GM18502 (cell line): Measurements from ENCODE around the gene PRPSAP2.
"Not testable (repeated sequence)": the region's sequence is repeated elsewhere in the genome, so short reads cannot be mapped to it uniquely, and the experiment has no call there.

Experiments
- ATAC-seq: cut with Tn5 transposase; IDR thresholded peaks from one replicate; pipeline ENCODE4 v1.9.1; 2021; ENCODE audit warnings: mild to moderate bottlenecking; ENCODE audit not compliant: unreplicated experiment, poor library complexity

The PRPSAP2 gene

DNA sequence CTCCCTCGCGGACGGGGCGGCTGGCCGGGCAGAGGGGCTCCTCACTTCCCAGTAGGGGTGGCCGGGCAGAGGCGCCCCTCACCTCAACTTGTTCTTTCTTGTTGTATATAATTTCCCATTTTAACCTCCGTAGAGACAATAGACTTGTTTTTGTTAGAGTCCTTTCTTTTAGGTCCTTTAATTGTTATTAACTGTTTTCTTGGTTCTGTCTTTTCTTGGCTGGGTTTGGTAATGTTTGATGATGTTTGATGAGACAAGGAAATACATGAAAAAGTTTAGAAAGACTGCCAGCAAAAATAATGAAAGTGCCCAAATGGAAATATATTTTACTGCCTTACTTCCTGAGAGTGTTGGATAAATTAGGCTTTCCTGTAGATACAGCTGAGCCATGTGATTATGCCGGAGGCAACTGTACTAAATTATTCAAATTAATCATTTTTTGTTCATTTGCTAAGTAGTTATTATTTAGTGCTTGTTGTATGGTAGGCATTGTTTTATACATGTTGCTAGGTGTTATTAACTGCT, 30.9 kb downstream of the PRPSAP2 start:
- no peak for ATAC-seq

DNA sequence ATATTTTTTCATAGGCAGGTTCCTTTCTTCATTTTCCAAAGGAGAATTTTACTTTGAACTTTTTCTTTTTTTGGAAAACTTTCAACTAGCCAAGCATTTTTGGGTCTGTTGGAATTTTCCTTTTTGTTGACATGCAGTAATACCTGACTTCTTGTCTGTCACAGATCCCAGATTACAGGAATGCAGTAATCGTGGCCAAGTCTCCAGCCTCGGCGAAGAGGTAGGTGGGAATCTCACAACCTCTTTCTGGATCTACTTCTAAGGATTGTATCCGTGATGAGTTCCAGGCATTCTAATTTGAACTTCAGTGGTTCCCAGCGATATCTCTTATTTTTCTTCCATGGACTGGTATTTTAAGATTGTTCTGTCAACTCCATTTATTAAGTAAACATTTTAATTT, 31.7 kb downstream of the PRPSAP2 start:
- no peak for ATAC-seq

DNA sequence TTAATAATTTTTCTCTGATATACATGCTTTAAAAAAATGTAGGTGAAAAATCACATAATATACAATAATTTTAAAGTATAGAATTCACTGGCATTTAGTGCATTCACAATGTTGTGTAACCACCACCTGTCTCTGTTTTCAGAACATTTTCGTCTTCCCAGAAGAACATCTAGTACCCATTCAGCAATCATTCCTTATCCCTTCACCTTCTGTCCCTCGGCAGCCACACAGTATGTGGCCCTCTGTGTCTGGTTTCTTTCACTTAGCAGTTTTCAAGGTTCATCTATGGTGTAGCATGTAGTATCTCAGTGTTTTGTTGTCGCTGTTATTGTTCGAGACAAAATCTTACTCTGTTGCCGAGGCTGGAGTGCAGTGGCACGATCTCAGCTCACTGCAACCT, 33.6 kb downstream of the PRPSAP2 start:
- no peak for ATAC-seq

DNA sequence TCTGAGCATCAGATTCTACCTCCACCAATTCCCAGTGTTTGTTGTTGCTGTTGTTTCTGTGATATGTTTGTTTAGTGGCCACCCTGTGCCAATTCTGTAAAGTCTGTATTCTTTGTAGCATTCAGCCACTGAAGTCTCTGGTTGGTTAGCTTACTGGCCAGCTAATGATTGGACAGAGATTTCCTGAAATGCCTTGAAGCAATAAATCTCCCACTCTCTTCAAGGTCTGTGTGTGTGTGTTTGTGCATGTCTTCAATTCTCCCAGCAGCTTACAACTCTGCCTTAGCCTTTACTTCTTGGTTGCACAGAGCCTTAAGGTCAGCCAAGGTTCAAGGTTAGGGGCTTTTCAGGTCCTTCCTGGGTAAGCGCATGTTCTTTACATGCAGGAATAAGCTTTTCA, 38.2 kb downstream of the PRPSAP2 start:
- ATAC-seq, result no peak

DNA sequence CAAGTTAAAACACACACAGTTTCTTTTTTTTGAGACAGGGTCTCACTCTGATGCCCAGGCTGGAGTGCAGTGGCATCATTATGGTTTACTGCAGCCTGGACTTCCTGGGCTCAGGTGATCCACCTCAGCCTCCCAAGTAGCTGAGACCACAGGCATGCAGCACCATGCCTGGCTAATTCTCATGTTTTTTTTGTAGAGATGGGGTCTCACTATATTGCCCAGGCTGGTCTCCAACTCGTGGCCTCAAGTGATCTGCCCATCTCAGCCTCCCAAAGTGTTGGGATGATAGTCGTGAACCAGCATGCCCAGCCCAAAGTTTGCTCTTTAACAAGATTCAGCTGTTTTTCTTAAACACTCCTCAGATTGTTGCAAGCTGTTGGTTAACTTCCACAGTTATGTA, 39.0 kb downstream of the PRPSAP2 start:
- ATAC-seq, result no peak

DNA sequence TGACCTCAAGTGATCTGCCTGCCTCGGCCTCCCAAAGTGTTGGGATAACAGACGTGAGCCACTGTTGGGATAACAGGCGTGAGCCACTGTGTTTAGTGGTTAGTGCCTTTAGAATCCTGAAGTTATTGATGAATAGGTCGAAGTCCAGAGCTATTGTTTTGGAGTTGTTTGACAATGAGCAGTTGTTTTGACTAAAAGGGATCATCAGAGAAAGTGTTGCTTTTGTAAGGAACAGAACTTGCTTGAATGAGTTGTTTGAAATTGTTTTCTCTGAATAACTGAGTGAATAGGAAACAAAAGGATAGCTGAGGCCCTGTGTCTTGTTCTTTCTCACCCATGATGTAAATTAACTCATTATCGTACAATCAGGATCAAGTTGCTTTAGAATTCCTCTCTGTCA, 46.6 kb downstream of the PRPSAP2 start:
- no peak for ATAC-seq

DNA sequence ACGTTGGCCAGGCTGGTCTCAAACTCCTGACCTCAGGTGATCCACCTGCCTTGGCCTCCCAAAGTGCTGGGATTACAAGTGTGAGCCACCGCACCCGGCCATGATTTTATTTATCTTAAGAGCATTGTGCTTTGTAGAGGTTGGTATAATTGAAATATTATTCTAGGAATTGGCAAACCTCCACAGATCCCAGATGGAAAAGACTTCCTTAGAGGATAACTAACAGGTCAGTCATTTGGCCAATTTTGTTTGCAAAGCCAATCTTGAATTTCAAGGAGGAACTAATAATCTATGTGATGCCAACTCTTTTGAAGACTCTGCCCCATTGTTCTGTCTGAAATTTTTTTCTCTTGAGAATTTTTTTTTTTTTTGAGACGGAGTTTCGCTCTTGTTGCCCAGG, 47.3 kb downstream of the PRPSAP2 start:
- no peak for ATAC-seq

DNA sequence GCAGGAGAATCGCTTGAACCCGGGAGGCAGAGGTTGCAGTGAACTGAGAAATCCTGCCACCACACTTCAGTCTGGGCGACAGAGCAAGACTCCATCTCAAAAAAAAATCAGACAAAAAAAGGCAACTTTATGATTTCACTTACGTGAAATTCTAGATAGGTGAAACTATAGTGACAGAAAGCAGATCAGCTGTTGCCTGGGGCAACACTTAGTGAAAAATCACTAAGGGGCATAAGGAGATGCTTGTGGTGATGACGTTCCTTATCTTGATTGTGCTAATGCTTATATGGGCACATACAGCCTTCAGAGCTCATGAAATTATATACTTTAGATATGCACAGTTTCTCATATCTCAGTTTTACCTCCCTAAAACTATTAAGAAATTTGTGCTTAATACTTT, 52.4 kb downstream of the PRPSAP2 start:
- no peak for ATAC-seq

DNA sequence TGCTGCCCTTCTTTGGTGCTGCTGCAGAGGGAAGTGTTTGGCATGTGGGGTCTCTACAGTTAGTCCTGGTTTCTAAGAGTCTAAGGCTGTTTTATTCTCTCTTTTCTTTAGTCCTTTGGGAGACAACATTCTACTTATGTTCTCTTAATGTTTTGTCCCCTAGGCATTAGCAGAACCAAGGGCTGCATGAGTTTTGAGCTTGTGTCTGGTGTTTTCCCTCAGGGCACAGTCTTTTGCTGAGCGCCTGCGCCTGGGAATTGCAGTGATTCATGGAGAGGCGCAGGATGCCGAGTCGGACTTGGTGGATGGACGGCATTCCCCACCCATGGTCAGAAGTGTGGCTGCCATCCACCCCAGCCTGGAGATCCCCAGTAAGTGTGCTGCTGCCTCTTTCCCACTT, 53.0 kb downstream of the PRPSAP2 start:
- ATAC-seq, result no peak

DNA sequence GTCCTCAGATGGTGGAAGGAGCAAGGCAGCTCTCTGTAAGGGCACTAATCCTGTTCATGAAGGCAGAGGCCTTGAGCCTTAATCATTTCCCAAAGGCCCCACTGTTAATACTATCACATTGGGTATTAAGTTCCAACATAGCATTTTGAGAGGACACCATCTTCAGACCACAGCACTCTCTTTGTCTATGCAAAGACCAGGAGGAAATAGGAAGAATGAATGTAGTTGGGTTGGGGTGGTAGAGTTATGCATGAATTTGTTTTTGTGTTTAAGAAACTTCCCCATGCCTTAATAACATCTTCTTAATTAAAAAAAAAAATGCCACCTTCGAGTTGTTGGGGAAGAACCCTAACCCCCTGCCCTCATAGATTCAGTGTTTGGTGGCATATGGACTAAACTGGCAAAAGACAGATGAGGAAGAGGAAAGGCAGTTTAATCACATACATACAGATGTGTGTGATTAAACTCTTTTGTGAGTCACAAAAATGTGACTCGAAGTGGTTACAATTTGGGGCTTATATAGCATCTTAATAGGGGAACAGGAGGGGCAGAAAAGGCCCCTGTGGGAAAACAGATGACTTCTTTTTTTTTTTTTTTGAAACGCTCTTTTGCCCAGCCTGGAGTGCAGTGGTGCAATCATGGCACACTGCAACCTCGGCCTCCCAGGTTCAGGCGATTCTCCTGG, 59.0 kb downstream of the PRPSAP2 start:
- ATAC-seq, result no peak

DNA sequence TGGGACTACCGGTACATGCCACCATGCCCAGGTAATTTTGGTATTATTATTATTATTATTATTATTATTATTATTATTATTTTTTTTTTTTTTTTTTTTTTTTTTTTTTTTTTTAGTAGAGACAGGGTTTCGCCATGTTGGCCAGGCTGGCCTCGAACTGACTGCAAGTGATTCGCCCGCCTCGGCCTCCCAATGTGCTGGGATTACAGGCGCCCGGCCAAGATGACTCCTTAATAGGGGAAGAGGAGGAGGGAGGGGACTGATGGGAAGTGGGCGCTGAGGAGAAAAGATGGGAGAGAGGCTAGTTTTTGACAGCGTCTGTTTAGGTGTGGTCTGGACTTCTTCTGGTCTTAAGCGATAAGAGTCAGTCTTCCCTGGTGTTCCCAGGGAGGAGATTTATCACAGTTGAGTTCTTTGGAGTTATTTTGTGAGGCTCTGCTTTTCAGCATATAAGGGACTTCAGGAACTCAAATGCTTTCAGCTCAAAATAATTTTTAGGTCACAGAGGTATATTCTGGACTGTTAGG, 59.6 kb downstream of the PRPSAP2 start:
- ATAC-seq, result no peak

DNA sequence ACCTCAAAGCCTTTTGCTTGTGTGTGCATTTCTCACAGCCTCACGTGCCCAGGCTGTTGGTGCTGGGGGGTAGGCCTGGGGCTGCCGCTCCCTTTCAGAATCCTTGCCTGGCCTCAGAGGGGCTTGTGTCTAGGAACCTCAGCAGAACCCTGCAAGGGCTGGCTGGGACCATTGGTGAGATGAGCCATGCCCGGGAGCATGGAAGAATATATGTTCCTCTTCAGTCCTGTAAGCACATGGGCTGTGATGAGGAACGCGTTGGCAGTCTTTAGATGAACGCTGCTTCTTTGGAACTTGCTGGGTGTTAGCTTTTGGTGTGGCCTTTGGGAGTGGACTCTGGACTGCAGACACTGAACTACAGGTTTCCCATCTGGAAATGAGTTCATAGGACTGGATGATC, 62.0 kb downstream of the PRPSAP2 start:
- ATAC-seq, result no peak

DNA sequence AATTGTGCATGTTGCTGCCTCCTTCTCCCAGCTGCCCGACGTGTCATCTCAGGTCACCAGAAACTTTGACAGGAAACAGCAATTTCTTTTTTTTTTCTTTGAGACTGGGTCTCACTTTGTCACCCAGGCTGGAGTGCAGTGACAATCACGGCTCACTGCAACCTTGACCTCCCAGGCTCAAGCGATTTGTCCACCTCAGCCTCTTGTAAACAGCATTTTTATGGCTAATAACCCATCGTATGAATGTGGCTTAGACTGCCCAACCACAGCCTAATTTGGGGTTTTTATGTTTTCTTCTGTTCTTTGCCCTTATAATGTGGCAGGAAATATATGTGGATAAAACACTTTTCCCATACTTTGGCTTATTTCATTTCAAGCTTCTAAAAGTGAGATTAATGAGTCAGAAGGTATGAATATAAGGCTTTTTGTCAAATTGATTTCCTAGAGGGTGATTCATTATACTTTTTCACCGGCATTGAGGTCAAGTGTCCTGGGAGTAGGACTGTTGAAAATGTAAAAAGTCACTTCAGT, 63.0 kb downstream of the PRPSAP2 start:
- ATAC-seq, result no peak

DNA sequence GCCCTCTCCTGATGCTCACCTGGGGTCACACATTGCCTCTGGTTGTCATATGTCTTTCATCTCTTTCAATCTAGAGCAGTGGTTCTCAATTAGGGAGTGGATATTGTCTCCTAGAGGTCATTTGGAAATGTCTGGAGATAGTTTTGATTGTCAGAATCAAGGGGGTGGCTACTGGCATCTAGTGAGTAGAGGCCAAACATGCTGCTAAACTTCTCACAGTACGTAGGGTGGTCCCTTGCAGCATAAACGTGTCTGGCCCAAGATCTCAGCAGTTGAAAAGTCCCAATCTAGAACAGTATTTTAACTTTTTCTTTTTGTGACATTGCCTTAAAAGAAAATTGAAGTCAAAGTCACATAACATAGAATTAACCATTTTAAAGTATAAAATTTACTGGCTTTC, 63.6 kb downstream of the PRPSAP2 start:
- peak; percentile 21 for ATAC-seq

DNA sequence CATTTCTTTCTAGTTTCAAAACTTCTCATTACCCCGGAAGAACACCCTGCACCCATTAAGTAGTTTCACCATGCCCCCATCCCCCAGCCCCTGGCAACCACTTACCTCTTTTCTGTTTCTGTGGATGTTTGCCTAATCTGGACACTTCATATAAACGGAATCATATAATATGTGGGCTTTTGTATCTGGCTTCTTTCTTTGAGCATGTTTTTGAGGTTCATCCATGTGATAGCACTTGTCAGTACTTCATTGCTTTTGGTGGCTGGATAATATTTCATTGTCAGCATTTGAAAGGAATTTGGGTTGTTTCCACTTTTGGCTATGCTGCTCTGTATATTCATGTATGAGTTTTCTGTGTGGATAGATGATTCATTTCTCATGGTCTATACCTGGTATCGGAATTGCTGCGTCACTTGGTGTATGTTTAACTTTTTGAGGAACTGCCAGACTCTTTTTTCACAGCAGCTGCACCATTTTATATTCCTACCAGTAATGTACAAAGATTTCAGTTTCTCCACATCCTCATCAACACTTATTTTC, 64.1 kb downstream of the PRPSAP2 start:
- peak; percentile 70 for ATAC-seq

DNA sequence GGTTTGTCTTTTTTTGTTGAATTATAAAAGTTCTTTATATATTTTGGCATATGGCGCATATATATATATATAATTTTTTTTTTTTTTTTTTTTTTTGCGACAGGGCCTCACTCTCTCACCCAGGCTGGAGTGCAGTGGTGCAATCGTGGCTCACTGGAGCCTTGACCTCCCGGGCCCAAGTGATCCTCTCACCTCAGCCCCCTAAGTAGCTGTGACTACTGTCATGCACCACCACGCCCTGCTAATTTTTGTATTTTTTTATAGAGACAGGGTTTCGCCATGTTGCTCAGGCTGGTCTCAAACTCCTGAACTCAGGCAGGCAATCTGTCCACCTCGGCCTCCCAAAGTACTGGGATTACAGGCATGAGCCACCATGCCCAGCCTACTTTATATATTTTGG, 64.7 kb downstream of the PRPSAP2 start:
- not testable (repeated sequence) for ATAC-seq

DNA sequence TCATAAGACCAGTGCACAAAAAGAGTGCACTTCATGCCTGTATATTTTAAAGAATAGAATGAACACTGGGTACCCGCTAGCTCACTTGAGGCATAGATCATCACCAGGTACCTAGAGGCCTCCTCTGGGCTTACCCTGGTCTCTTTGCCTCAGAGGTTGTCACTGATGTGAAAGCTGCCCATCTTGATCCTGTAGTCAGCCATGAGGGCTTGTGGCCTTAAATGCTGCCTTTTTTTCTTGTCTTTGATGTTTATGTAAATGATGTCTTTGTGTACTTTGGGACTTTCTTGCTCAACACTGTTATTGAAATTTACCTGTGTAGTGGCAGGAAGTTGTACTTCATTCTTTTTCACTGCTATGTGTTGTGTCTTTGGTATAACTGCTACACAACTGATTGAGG, 67.3 kb downstream of the PRPSAP2 start:
- no peak for ATAC-seq

DNA sequence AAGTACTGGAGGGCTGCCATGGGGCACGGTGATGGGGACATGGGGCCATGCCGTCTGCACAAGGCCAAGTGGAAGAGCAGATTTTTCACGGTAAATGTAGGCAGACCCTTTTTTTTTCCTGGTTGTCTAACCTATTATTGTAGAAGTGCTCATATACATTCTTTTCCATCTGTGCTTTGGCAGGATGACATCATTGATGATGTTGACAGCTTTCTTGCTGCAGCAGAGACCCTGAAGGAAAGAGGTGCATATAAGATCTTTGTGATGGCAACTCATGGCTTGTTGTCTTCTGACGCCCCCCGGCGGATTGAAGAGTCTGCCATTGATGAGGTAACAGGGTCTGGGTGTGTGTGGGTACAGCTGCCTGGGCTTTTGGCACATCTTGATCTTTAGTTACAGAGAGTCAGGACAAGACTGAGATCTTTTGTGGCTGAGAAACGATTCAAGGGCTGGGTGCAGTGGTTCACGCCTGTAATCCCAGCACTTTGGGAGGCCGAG, 70.7 kb downstream of the PRPSAP2 start:
- ATAC-seq, result no peak

DNA sequence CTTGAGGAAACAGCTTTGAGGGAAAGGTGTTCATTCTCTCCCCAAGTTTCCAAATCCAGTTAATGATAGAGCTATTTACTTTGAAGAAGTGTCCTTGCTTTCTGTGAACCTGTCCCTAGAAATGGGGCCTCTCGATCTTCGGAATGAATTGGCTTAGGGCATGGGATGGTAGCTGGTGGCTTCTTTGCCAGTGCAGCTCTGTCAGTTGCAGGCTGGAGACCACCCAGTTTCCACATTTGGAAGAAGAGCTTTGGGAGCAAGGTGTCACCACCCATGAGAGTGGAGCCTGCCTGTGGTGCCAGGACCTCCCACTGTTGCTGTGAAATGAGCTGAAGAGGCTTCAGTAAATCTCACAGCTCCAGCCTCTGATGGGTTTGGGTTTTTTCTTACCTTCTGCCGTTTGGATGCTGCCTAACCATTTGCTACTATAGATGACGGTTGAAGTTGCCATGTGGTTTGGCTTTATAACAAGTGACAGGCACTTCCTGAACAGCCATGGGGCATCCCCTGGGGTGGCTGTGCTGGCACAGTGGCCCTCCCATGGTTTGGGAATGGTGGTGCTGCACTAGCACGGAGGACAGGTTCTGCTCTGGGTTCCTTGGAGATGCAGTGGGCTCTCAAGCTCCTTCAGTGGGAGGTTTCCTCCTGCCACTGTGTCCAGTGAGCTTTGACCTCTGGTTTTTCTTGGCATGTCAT, 74.6 kb downstream of the PRPSAP2 start:
- ATAC-seq, result no peak

DNA sequence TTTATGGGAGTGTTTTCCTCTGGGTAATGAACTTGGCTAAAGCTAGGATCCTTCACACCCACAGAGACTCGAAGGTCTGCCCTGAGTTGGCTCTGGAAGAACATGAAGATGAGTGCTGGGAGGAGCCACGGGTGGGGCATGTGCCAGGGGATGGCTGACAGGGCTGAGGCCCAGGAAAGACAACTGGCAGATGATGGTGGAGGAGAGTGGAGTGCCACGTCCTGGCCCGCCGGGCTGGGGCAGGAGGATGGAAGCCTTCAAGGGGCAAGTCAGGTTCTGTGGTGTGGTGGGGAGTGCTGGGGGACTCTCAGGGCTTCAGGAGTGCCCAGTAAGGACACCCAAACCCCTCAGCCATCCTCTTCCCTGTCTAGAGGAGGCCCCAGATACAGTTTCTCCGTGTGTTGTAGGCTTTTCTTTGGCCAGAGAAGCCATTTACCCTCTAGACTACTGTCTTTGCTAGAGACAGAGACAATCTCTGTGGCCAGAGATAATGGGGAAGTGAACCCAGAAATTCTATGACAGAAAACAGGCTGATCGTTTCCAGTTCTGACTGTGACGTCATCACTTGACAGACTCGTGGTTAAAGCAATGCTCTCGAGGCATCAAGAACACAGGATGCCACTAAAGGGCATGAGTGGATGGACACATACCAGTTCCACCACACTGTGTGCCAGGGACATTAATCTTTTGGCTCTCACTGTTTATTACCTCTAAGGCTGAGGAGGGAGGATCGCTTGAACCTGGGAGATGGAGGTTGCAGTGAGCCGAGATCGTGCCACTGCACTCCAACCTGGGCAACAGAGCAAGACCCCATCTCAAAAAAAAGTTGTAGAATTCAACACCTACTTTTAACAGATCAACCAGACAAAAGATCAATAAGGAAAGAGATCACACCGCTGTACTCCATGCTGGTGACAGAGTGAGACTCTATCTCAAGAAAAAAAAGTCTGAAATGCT, 75.4 kb downstream of the PRPSAP2 start:
- ATAC-seq, result no peak
